ENCODE results near the gene MLIP.

Gene MLIP

GRCh38 chr6:54284161-54284860 lies 173.1 kb downstream of the MLIP start:
- no peak for DNase-seq (ENCODE audit: low read depth)

- no peak for DNase-seq (ENCODE audit: low read depth)
Measured at GRCh38 chr6:54285595-54285994, 174.4 kb downstream of the MLIP start.

- DNase-seq (ENCODE audit: low read depth), result no peak
Measured at GRCh38 chr6:54286141-54286540, 174.9 kb downstream of the MLIP start.

- DNase-seq (ENCODE audit: low read depth), result no peak
Measured at GRCh38 chr6:54288474-54288873, 177.2 kb downstream of the MLIP start.

- DNase-seq (ENCODE audit: low read depth), result no peak
Measured at GRCh38 chr6:54289426-54289825, 178.2 kb downstream of the MLIP start.

- DNase-seq (ENCODE audit: low read depth), result no peak
Measured at GRCh38 chr6:54291146-54291545, 179.9 kb downstream of the MLIP start.

- DNase-seq (ENCODE audit: low read depth), result no peak
Measured at GRCh38 chr6:54291738-54292137, 180.5 kb downstream of the MLIP start.

GRCh38 chr6:54294965-54295532 lies 183.8 kb downstream of the MLIP start:
- no peak for DNase-seq (ENCODE audit: low read depth)

- no peak for DNase-seq (ENCODE audit: low read depth)
Measured at GRCh38 chr6:54299542-54300269, 188.5 kb downstream of the MLIP start.

GRCh38 chr6:54301770-54302169 lies 190.5 kb downstream of the MLIP start:
- DNase-seq (ENCODE audit: low read depth), result no peak

- no peak for DNase-seq (ENCODE audit: low read depth)
Measured at GRCh38 chr6:54307439-54307910, 196.2 kb downstream of the MLIP start.

- no peak for DNase-seq (ENCODE audit: low read depth)
Measured at GRCh38 chr6:54308289-54308985, 197.2 kb downstream of the MLIP start, which contains the start of gene TINAG. Gene TINAG, plus strand, starts transcription at chr6:54308441. Its CDS starts 110 bp downstream, at chr6:54308551.

GRCh38 chr6:54308986-54309315 lies 197.7 kb downstream of the MLIP start:
- no peak for DNase-seq (ENCODE audit: low read depth)

- no peak for DNase-seq (ENCODE audit: low read depth)
Measured at GRCh38 chr6:54310377-54311152, 199.3 kb downstream of the MLIP start.

- no peak for DNase-seq (ENCODE audit: low read depth)
Measured at GRCh38 chr6:54315656-54316055, 204.4 kb downstream of the MLIP start.

Measured in activated T-cell treated with anti-CD3 and anti-CD28 coated beads for 1 hour (primary cell).